SK-N-SH (cell line): ENCODE results near the gene TSEN15. TPM values are rescaled to one million over a fixed set of nuclear protein-coding genes. Genes with fewer than 3 reads are reported as not detected.

ENCODE experiments used
- CTCF ChIA-PET: fragments of 300-600, 350-600 bp; formaldehyde crosslinking; extraction: SDS; loops from one replicate; lab custom pipeline; 2021; lab: Yijun Ruan, JAX
- POLR2A ChIA-PET: fragments of 350-600 bp; sonication (Branson Sonifier 250); formaldehyde crosslinking; extraction: SDS; loops from one replicate; lab custom pipeline; 2020; ENCODE audit warnings: antibody characterized with exemption, inconsistent platforms; lab: Yijun Ruan, JAX
- DNase-seq: peaks from one replicate; pipeline ENCODE4 v3.0.0; 2012
- H2AFZ ChIP-seq: fragments of 200-600 bp; sonication (generic); 2 replicates; pipeline ENCODE4 v1.8.1; 2016; ENCODE audit warnings: antibody characterized with exemption, mild to moderate bottlenecking, low read depth
- H3F3A ChIP-seq: fragments of 200-600 bp; sonication (generic); replicated peaks from 2 replicates; pipeline ENCODE3; 2016; ENCODE audit warnings: antibody characterized with exemption, mild to moderate bottlenecking; ENCODE audit not compliant: insufficient read depth
- H3K27ac ChIP-seq, 2 experiments: fragments of 200-500 bp in 1 of 2; fragments of 200-600 bp in 1 of 2; sonication (Bioruptor generic) in 1 of 2; sonication (generic), shearing (Covaris generic) in 1 of 2; 2 replicates each; pipeline versions ENCODE4 v1.5.1 to v1.6.1; 2014 to 2016; ENCODE audit warnings: low read depth in 2 of 2, inconsistent platforms in 1 of 2, low read length in 1 of 2, mild to moderate bottlenecking in 1 of 2, mixed read lengths in 1 of 2
- H3K27me3 ChIP-seq: fragments of 200-600 bp; sonication (generic), shearing (Covaris generic); 2 replicates; pipeline ENCODE4 v1.6.1; 2016; ENCODE audit warnings: mixed run types; ENCODE audit not compliant: insufficient read depth
- H3K36me3 ChIP-seq, 2 experiments: fragments of 200-500 bp in 1 of 2; fragments of 200-600 bp in 1 of 2; sonication (Bioruptor generic) in 1 of 2; sonication (generic) in 1 of 2; replicated peaks in 1 of 2; 2 replicates each; pipeline versions ENCODE3 to v1.5.1; 2014 to 2016; ENCODE audit warnings: low read length in 1 of 2, mild to moderate bottlenecking in 1 of 2; ENCODE audit not compliant: insufficient read depth in 2 of 2, control insufficient read depth in 1 of 2
- H3K4me1 ChIP-seq, 2 experiments: fragments of 200-500 bp in 1 of 2; fragments of 200-600 bp in 1 of 2; sonication (Bioruptor generic) in 1 of 2; sonication (generic), shearing (Covaris generic) in 1 of 2; 2 replicates each; pipeline versions ENCODE4 v1.5.1 to v1.6.1; 2014 to 2016; ENCODE audit warnings: low read depth in 1 of 2, low read length in 1 of 2, mixed run types in 1 of 2; ENCODE audit not compliant: insufficient read depth in 2 of 2, control insufficient read depth in 1 of 2
- H3K4me2 ChIP-seq: fragments of 200-600 bp; sonication (generic), shearing (Covaris generic); 2 replicates; pipeline ENCODE4 v1.6.1; 2017; ENCODE audit warnings: mixed run types
- H3K4me3 ChIP-seq, 2 experiments: fragments of 200-500 bp in 1 of 2; fragments of 200-600 bp in 1 of 2; sonication (Bioruptor generic) in 1 of 2; sonication (generic), shearing (Covaris generic) in 1 of 2; 2 replicates each; pipeline versions ENCODE4 v1.5.1 to v1.8.1; 2014 to 2016; ENCODE audit warnings: low read depth in 2 of 2, inconsistent platforms in 1 of 2, low read length in 1 of 2, mild to moderate bottlenecking in 1 of 2, mixed read lengths in 1 of 2, moderate library complexity in 1 of 2
- H3K79me2 ChIP-seq: fragments of 200-600 bp; sonication (generic); 2 replicates; pipeline ENCODE4 v1.8.1; 2017; ENCODE audit warnings: mild to moderate bottlenecking; ENCODE audit not compliant: insufficient read depth
- H3K9ac ChIP-seq: fragments of 200-600 bp; sonication (generic); 2 replicates; pipeline ENCODE4 v1.6.1; 2017; ENCODE audit warnings: mixed run types
- H3K9me2 ChIP-seq: fragments of 200-600 bp; sonication (generic); 2 replicates; pipeline ENCODE4 v1.6.1; 2017; ENCODE audit warnings: mixed run types
- H3K9me3 ChIP-seq: fragments of 200-600 bp; sonication (generic); 2 replicates; pipeline ENCODE4 v1.6.1; 2017; ENCODE audit warnings: mixed run types, mild to moderate bottlenecking, moderate library complexity
- H4K20me1 ChIP-seq: fragments of 200-600 bp; sonication (generic); 2 replicates; pipeline ENCODE4 v1.6.1; 2017; ENCODE audit warnings: mild to moderate bottlenecking, mixed run types; ENCODE audit not compliant: insufficient read depth
- ELF1 ChIP-seq: IDR thresholded peaks from 2 replicates; pipeline ENCODE4 v1.4.0; 2012
- RAD21 ChIP-seq: IDR thresholded peaks from 2 replicates; pipeline ENCODE4 v1.6.1; 2012; ENCODE audit warnings: mild to moderate bottlenecking, low read length
- RFX5 ChIP-seq: IDR thresholded peaks from 2 replicates; pipeline ENCODE4 v1.6.1; 2012; ENCODE audit warnings: mild to moderate bottlenecking, improper control_type of control experiment, low read length
- RXRA ChIP-seq: IDR thresholded peaks from 2 replicates; pipeline ENCODE4 v1.4.0; 2012; ENCODE audit warnings: low read depth, mild to moderate bottlenecking, borderline replicate concordance
- SIN3A ChIP-seq: IDR thresholded peaks from 2 replicates; pipeline ENCODE4 v1.6.1; 2012; ENCODE audit warnings: low read depth, mild to moderate bottlenecking, low read length, moderate library complexity, borderline replicate concordance
- TCF12 ChIP-seq: IDR thresholded peaks from 2 replicates; pipeline ENCODE4 v1.4.0; 2012
- YY1 ChIP-seq: IDR thresholded peaks from 2 replicates; pipeline ENCODE4 v1.4.0; 2012; ENCODE audit warnings: low read depth, mild to moderate bottlenecking
- WGBS: methylation state at CpG from one replicate; pipeline ENCODE4 v1.1.6; 2017; ENCODE audit warnings: low lambda C conversion rate; 5-methylcytosine and 5-hydroxymethylcytosine counted together
- polyA plus RNA-seq, 3 experiments: library from polyadenylated mRNA; depleted of rRNA; stranded (reverse); fragments of >200 nt; gene quantifications; 2 replicates each; pipeline ENCODE4 v1.2.3, GENCODE V29; 2012
- TF ChIP-seq, protein P1 (sequence below): IDR thresholded peaks from 2 replicates; pipeline ENCODE4 v1.6.1; 2012; ENCODE audit warnings: mild to moderate bottlenecking, low read depth, low read length, moderate library complexity
- TF ChIP-seq, protein P2 (sequence below): IDR thresholded peaks from 2 replicates; pipeline ENCODE4 v1.4.0; 2012; ENCODE audit warnings: low read depth

Gene TSEN15
- polyA plus RNA-seq, 1 of the 3 experiments (the other 2 are of a cell fraction), result 29.0 TPM

DNA sequence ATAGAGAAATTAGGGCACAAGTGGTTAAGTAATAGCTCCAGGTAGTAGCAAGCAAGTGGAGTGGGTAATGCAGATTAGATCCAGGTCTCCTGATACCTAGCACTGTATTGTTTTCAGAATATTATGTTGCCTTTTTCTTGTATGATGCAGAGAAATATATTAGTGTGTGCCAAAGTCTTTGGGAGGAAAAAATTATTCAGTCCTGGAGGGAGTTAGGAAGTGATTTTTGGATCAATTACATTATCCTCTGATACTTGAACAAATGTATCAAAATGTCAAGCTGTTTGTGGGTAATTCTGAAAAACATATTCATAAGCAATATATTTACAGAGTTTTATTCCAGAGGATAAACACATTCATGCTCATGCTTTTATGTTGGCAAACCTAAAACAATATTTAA is 28.8 kb downstream of the TSEN15 start:
- no peak for TF ChIP-seq ELF1
- no peak for TF ChIP-seq RFX5
- no peak for TF ChIP-seq YY1
- no peak for TF ChIP-seq TCF12
- TF ChIP-seq, protein P1, sequence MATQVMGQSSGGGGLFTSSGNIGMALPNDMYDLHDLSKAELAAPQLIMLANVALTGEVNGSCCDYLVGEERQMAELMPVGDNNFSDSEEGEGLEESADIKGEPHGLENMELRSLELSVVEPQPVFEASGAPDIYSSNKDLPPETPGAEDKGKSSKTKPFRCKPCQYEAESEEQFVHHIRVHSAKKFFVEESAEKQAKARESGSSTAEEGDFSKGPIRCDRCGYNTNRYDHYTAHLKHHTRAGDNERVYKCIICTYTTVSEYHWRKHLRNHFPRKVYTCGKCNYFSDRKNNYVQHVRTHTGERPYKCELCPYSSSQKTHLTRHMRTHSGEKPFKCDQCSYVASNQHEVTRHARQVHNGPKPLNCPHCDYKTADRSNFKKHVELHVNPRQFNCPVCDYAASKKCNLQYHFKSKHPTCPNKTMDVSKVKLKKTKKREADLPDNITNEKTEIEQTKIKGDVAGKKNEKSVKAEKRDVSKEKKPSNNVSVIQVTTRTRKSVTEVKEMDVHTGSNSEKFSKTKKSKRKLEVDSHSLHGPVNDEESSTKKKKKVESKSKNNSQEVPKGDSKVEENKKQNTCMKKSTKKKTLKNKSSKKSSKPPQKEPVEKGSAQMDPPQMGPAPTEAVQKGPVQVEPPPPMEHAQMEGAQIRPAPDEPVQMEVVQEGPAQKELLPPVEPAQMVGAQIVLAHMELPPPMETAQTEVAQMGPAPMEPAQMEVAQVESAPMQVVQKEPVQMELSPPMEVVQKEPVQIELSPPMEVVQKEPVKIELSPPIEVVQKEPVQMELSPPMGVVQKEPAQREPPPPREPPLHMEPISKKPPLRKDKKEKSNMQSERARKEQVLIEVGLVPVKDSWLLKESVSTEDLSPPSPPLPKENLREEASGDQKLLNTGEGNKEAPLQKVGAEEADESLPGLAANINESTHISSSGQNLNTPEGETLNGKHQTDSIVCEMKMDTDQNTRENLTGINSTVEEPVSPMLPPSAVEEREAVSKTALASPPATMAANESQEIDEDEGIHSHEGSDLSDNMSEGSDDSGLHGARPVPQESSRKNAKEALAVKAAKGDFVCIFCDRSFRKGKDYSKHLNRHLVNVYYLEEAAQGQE, result no peak
- TF ChIP-seq RXRA, result no peak
- TF ChIP-seq, protein P2, sequence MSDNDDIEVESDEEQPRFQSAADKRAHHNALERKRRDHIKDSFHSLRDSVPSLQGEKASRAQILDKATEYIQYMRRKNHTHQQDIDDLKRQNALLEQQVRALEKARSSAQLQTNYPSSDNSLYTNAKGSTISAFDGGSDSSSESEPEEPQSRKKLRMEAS, result no peak
- TF ChIP-seq RAD21, result no peak
- ChIA-PET CTCF (interaction anchor here (0.5 to 1.5 kb wide), 3 partner anchors 572 to 599 kb away, joined by 3 read pairs; no protein-coding TSS in a partner anchor), POLR2A (no interaction called here)
- Histone ChIP-seq H2AFZ (no peak overlapping the region), H3K9ac (no peak overlapping the region), H3K4me3 (no peak overlapping the region), H3K9me2 (no peaks in the 10 kb centered on the region), H3K4me1 (no peaks in the 10 kb centered on the region; a peak in 1 of 4 replicates), H3K36me3 (peaks cover 5 to 10% of the 10 kb centered on the region in 2 experiments), H3K27ac (no peak overlapping the region), H3K9me3 (peaks cover 4% of the 10 kb centered on the region; the same call in 1 of the 2 replicates), H3F3A (no peaks in the 10 kb centered on the region), H3K27me3 (no peaks in the 10 kb centered on the region), H3K4me2 (no peak overlapping the region), H4K20me1 (no peaks in the 10 kb centered on the region), H3K79me2 (no peaks in the 10 kb centered on the region)
- no peak for DNase-seq

DNA sequence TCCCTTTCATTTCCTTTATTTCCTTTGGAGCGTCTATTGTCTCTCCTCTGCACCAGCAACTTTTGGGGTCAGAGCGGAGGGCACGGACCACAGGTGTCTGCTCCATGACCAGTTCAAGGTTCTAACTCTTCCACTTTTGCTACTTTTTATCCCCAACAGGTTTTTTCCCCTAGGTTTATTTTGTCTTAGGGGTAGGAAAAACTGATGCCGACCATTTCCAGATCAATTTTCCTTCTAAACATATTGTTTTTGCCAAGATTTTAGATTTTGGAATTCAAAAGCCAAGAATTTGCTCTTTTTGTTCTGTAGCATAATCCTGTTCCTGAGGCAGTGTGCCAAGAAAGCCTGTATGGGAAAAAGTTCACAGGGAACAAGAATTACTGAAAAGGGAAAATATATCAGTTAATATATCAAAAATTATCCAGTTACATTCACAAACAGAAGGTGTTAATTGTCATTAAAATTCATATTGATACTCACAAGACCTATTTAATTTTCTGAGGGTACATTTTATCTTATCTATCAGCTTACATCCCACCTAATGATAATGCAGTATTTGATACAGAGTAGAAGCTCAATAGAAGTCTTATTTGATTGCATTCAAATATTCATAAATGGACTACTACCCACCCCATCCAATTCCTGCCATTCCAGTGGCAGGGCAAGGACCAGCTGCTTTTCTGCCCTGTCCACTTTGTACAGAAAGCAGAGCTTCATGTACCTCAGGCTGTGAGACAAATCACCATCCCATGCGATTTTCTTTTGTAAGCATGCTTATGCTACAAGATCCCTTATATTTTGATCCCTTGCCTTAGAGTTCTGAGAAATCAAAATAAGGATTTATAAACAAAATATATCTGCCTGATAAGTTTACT is 31.2 kb downstream of the TSEN15 start:
- DNase-seq, result no peak
- TF ChIP-seq SIN3A, result no peak
- peaks cover 0 to 7% of the 10 kb centered on the region in 2 experiments for H3K36me3 ChIP-seq
- CTCF ChIA-PET, result interaction anchor here (1.8 kb wide), 1 partner anchor 7 kb away, joined by 6 read pairs; no protein-coding TSS in a partner anchor
- no peaks in the 10 kb centered on the region for H3K27me3 ChIP-seq
- H3K9me3 ChIP-seq, result no peaks in the 10 kb centered on the region
- H3K4me2 ChIP-seq, result no peak overlapping the region
- WGBS, result over 99% methylated on average over 5 of the region's 5 CpGs
- H3K79me2 ChIP-seq, result no peaks in the 10 kb centered on the region
- H3K4me3 ChIP-seq, result no peak overlapping the region
- H3F3A ChIP-seq, result no peaks in the 10 kb centered on the region
- POLR2A ChIA-PET, result no interaction called here
- H3K9me2 ChIP-seq, result no peaks in the 10 kb centered on the region
- H3K4me1 ChIP-seq, result no peaks in the 10 kb centered on the region
- H2AFZ ChIP-seq, result no peak overlapping the region
- H3K27ac ChIP-seq, result no peak overlapping the region
- no peaks in the 10 kb centered on the region for H4K20me1 ChIP-seq
- no peak overlapping the region for H3K9ac ChIP-seq
